Measurements from ENCODE around the gene FSTL3. TPM values are rescaled to one million over a fixed set of nuclear protein-coding genes. Genes with fewer than 3 reads are reported as not detected.

Gene FSTL3
- total and polyA plus RNA-seq, 4 donors = 2.2 to 8.4 (median 6.0) TPM

DNA sequence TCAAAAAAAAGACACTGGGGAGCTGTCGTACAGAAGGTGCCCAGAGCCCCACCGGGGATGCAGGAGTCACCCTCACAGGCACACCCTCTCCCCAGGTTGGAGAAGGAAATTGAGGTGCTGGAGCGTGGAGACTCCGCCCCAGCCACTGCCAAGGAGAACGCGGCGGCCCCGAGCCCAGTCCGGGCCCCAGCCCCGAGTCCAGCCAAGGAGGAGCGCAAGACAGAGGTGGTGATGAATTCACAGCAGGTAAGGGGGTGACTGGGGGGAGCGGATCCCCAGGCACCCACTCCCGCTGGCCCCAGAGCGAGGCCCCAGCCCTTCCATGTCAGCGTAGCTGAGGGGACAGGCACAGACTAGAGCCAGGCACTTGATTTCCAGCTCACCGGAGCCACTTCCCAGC, 54.8 kb downstream of the FSTL3 start (continued):
- TF ChIP-seq, protein P1, sequence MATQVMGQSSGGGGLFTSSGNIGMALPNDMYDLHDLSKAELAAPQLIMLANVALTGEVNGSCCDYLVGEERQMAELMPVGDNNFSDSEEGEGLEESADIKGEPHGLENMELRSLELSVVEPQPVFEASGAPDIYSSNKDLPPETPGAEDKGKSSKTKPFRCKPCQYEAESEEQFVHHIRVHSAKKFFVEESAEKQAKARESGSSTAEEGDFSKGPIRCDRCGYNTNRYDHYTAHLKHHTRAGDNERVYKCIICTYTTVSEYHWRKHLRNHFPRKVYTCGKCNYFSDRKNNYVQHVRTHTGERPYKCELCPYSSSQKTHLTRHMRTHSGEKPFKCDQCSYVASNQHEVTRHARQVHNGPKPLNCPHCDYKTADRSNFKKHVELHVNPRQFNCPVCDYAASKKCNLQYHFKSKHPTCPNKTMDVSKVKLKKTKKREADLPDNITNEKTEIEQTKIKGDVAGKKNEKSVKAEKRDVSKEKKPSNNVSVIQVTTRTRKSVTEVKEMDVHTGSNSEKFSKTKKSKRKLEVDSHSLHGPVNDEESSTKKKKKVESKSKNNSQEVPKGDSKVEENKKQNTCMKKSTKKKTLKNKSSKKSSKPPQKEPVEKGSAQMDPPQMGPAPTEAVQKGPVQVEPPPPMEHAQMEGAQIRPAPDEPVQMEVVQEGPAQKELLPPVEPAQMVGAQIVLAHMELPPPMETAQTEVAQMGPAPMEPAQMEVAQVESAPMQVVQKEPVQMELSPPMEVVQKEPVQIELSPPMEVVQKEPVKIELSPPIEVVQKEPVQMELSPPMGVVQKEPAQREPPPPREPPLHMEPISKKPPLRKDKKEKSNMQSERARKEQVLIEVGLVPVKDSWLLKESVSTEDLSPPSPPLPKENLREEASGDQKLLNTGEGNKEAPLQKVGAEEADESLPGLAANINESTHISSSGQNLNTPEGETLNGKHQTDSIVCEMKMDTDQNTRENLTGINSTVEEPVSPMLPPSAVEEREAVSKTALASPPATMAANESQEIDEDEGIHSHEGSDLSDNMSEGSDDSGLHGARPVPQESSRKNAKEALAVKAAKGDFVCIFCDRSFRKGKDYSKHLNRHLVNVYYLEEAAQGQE (IDR thresholded peaks at IDR 0.05) = no peak
- TF ChIP-seq RAD21 (IDR thresholded peaks at IDR 0.05) (no peak), JUND (IDR thresholded peaks at IDR 0.05) (no peak), FOXA1 (IDR thresholded peaks at IDR 0.05) (no peak), EGR1 (IDR thresholded peaks at IDR 0.05; ENCODE audit: low read depth in 2 of 2) (no peak), HNF4A (conservative IDR thresholded peaks at IDR 0.05) (no peak)
- TF ChIP-seq, protein P2, sequence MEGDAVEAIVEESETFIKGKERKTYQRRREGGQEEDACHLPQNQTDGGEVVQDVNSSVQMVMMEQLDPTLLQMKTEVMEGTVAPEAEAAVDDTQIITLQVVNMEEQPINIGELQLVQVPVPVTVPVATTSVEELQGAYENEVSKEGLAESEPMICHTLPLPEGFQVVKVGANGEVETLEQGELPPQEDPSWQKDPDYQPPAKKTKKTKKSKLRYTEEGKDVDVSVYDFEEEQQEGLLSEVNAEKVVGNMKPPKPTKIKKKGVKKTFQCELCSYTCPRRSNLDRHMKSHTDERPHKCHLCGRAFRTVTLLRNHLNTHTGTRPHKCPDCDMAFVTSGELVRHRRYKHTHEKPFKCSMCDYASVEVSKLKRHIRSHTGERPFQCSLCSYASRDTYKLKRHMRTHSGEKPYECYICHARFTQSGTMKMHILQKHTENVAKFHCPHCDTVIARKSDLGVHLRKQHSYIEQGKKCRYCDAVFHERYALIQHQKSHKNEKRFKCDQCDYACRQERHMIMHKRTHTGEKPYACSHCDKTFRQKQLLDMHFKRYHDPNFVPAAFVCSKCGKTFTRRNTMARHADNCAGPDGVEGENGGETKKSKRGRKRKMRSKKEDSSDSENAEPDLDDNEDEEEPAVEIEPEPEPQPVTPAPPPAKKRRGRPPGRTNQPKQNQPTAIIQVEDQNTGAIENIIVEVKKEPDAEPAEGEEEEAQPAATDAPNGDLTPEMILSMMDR (IDR thresholded peaks at IDR 0.05; ENCODE audit: low read depth, low read length, missing input control) = no peak

DNA sequence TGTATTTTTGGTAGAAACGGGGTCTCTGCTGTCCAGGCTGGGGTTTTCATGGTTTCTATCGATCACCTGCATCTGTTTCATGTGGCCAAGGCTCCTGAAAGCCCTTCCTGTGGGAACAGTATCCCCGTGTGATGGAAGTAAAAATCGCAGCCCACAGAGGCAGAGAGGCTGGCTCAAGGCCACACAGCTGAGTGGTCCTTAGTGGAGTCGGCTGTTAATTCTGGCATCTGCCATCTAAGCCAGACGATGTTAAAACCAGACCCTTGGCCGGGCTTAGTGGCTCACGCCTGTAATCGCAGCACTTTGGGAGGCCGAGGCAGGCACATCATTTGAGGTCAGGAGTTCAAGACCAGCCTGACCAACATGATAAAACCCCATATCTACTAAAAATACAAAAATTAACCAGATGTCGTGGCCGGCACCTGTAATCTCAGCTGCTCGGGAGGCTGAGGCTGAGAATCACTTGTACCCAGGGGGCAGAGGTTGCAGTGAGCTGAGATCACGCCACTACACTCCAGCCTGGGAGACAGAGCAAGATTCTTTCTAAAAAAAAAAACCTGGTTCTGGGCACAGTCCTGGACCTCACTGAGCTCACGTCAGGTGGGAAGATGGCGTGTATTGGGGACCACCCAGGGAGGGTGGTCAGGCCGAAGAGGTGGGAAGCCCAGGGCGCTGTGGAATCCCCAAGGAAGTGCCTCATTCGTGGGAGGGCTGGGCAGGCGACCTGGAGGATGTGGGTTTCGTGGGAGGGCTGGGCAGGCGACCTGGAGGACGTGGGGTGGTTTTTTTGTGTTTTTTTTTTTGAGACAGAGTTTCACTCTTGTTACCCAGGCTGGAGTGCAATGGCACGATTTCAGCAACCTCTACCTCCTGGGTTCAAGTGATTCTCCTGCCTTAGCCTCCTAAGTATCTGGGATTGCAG, 56.2 kb downstream of the FSTL3 start:
- DNase-seq (ENCODE audit: low spot score) = no peak
- TF ChIP-seq GABPA (IDR thresholded peaks at IDR 0.05 in 1 of 2, conservative IDR thresholded peaks at IDR 0.05 in 1 of 2) (no peak), NR2F2 (IDR thresholded peaks at IDR 0.05) (no peak), HNF4A (conservative IDR thresholded peaks at IDR 0.05) (no peak), RAD21 (IDR thresholded peaks at IDR 0.05) (no peak)
- TF ChIP-seq, protein P3, sequence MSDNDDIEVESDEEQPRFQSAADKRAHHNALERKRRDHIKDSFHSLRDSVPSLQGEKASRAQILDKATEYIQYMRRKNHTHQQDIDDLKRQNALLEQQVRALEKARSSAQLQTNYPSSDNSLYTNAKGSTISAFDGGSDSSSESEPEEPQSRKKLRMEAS (IDR thresholded peaks at IDR 0.05) = no peak
- TF ChIP-seq, protein P1 (IDR thresholded peaks at IDR 0.05) = no peak
- TF ChIP-seq, protein P4, sequence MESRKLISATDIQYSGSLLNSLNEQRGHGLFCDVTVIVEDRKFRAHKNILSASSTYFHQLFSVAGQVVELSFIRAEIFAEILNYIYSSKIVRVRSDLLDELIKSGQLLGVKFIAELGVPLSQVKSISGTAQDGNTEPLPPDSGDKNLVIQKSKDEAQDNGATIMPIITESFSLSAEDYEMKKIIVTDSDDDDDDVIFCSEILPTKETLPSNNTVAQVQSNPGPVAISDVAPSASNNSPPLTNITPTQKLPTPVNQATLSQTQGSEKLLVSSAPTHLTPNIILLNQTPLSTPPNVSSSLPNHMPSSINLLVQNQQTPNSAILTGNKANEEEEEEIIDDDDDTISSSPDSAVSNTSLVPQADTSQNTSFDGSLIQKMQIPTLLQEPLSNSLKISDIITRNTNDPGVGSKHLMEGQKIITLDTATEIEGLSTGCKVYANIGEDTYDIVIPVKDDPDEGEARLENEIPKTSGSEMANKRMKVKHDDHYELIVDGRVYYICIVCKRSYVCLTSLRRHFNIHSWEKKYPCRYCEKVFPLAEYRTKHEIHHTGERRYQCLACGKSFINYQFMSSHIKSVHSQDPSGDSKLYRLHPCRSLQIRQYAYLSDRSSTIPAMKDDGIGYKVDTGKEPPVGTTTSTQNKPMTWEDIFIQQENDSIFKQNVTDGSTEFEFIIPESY (IDR thresholded peaks at IDR 0.05) = no peak
- TF ChIP-seq, protein P2 (IDR thresholded peaks at IDR 0.05; ENCODE audit: low read depth, low read length, missing input control) = no peak
- no peaks in the 10 kb centered on the region for H3K9me3 ChIP-seq (ENCODE audit: control insufficient read depth in 4 of 4, low read length in 3 of 4)
- no peaks in the 10 kb centered on the region for H3K36me3 ChIP-seq (ENCODE audit: control insufficient read depth in 4 of 4, insufficient read depth in 3 of 4, low read depth in 1 of 4, low read length in 3 of 4)
- no peaks in the 10 kb centered on the region for H3K27me3 ChIP-seq (ENCODE audit: control insufficient read depth in 4 of 4, insufficient read depth in 4 of 4, low read length in 3 of 4)
- no peak overlapping the region for H3K27ac ChIP-seq (ENCODE audit: low read depth in 1 of 2, low read length in 2 of 2)
- WGBS = 75% methylated on average over 24 of the region's 24 CpGs
- H3K4me3 ChIP-seq (ENCODE audit: low read depth in 1 of 3, low read length in 3 of 3) = no peak overlapping the region
- no peaks in the 10 kb centered on the region for H3K4me1 ChIP-seq (ENCODE audit: control insufficient read depth in 4 of 4, insufficient read depth in 4 of 4, low read length in 3 of 4)
- H3K9ac ChIP-seq (ENCODE audit: low read depth in 1 of 2, low read length in 2 of 2) = no peak overlapping the region
